ENCODE results near the gene KRT4. TPM values are rescaled to one million over a fixed set of nuclear protein-coding genes. Genes with fewer than 3 reads are reported as not detected.

KRT4 gene
- total RNA-seq, 2 donors from 2014 or later: not detected

GRCh38 chr12:52848661-52849255 is 34.8 kb upstream of the KRT4 start, which contains the start of gene KRT78:
Gene KRT78, minus strand, starts transcription at chr12:52848994. Its CDS starts 64 bp downstream, at chr12:52848930.
- no peaks in the 10 kb centered on the region for H3K36me3 Mint-ChIP-seq (ENCODE audit: low read depth)
- Histone ChIP-seq H3K4me1 (ENCODE audit: control insufficient read depth, insufficient read depth, low read length) (no peaks in the 10 kb centered on the region), H3K9me3 (ENCODE audit: control insufficient read depth, low read length) (no peaks in the 10 kb centered on the region), H3K27me3 (ENCODE audit: control insufficient read depth, insufficient read depth, low read length, poor library complexity, severe bottlenecking) (peaks cover 4% of the 10 kb centered on the region), H3K9ac (ENCODE audit: extremely low read depth, low read length, poor library complexity, severe bottlenecking) (no peak within 1 kb of the TSS), H3K36me3 (ENCODE audit: control insufficient read depth, insufficient read depth, low read length) (no peaks in the 10 kb centered on the region), H3K27ac (ENCODE audit: low read depth, low read length) (no peak within 1 kb of the TSS), H3K4me3 (ENCODE audit: low read length) (no peak within 1 kb of the TSS)
- H3K4me1 Mint-ChIP-seq: no peaks in the 10 kb centered on the region
- TF ChIP-seq, protein P1, sequence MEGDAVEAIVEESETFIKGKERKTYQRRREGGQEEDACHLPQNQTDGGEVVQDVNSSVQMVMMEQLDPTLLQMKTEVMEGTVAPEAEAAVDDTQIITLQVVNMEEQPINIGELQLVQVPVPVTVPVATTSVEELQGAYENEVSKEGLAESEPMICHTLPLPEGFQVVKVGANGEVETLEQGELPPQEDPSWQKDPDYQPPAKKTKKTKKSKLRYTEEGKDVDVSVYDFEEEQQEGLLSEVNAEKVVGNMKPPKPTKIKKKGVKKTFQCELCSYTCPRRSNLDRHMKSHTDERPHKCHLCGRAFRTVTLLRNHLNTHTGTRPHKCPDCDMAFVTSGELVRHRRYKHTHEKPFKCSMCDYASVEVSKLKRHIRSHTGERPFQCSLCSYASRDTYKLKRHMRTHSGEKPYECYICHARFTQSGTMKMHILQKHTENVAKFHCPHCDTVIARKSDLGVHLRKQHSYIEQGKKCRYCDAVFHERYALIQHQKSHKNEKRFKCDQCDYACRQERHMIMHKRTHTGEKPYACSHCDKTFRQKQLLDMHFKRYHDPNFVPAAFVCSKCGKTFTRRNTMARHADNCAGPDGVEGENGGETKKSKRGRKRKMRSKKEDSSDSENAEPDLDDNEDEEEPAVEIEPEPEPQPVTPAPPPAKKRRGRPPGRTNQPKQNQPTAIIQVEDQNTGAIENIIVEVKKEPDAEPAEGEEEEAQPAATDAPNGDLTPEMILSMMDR (conservative IDR thresholded peaks at IDR 0.05): no peak
- H3K9me3 Mint-ChIP-seq: no peaks in the 10 kb centered on the region
- WGBS, 2 experiments (ENCODE audit: insufficient coverage in 1 of 2, insufficient read length in 1 of 2): 92% methylated on average over 13 to 16 of the region's 16 CpGs
- H3K4me3 Mint-ChIP-seq: no peak within 1 kb of the TSS
- DNase-seq: no peak
- peaks cover 8% of the 10 kb centered on the region for H3K27me3 Mint-ChIP-seq (ENCODE audit: insufficient read depth)
- no peak within 1 kb of the TSS for H3K27ac Mint-ChIP-seq

- Histone ChIP-seq H3K27me3 (ENCODE audit: control insufficient read depth, insufficient read depth, low read length, poor library complexity, severe bottlenecking) (peaks cover 4% of the 10 kb centered on the region), H3K4me3 (ENCODE audit: low read length) (no peak overlapping the region), H3K36me3 (ENCODE audit: control insufficient read depth, insufficient read depth, low read length) (no peaks in the 10 kb centered on the region), H3K9me3 (ENCODE audit: control insufficient read depth, low read length) (no peaks in the 10 kb centered on the region), H3K9ac (ENCODE audit: extremely low read depth, low read length, poor library complexity, severe bottlenecking) (no peak overlapping the region), H3K27ac (ENCODE audit: low read depth, low read length) (no peak overlapping the region), H3K4me1 (ENCODE audit: control insufficient read depth, insufficient read depth, low read length) (no peaks in the 10 kb centered on the region)
- 92 to 97% methylated on average over 11 to 12 of the region's 12 CpGs for WGBS, 2 experiments (ENCODE audit: insufficient coverage in 1 of 2, insufficient read length in 1 of 2)
- no peak overlapping the region for H3K4me3 Mint-ChIP-seq
- no peak overlapping the region for H3K27ac Mint-ChIP-seq
- DNase-seq: no peak
- H3K36me3 Mint-ChIP-seq (ENCODE audit: low read depth): no peaks in the 10 kb centered on the region
- no peaks in the 10 kb centered on the region for H3K9me3 Mint-ChIP-seq
- no peaks in the 10 kb centered on the region for H3K4me1 Mint-ChIP-seq
- H3K27me3 Mint-ChIP-seq (ENCODE audit: insufficient read depth): peaks cover 6% of the 10 kb centered on the region
- TF ChIP-seq, protein P1 (conservative IDR thresholded peaks at IDR 0.05): no peak
Observed at GRCh38 chr12:52847335-52848102, 33.6 kb upstream of the KRT4 start.

DNA sequence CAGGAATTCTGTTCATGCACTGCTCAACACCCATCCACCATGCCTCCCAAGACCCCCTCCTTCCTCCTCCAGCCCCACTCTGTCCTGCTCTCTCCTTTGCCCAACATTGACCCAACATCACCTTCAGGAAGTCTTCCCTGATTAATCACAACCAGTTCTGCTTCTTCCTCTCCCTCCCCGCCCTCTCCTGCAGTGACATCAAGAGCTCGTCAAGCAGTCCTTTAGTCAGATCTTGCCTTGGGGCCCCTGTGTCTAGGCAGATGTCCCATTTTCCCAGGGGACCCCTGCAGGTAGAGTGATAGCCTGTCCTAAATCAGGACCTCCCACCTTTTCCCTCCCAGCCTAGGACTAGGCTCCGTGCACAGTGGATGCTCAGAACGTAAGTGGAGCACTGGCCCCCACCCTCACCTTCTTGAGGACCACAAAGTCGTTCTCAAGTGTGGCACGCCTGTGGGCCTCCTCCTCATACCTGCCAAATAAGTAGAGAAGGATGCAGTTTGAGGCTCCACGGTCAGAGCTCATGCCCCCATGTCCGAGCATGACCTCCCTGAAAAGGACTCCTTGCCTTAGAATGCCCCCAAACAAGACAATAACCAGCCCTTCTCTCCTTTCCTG is 32.5 kb upstream of the KRT4 start:
- no peak for DNase-seq
- no peaks in the 10 kb centered on the region for H3K4me1 ChIP-seq (ENCODE audit: control insufficient read depth, insufficient read depth, low read length)
- TF ChIP-seq, protein P1 (conservative IDR thresholded peaks at IDR 0.05): no peak
- H3K9me3 ChIP-seq (ENCODE audit: control insufficient read depth, low read length): no peaks in the 10 kb centered on the region
- Mint-ChIP-seq H3K27ac (no peak overlapping the region), H3K4me1 (no peaks in the 10 kb centered on the region), H3K36me3 (ENCODE audit: low read depth) (no peaks in the 10 kb centered on the region), H3K4me3 (no peak overlapping the region), H3K9me3 (no peaks in the 10 kb centered on the region), H3K27me3 (ENCODE audit: insufficient read depth) (peaks cover 8% of the 10 kb centered on the region)
- H3K9ac ChIP-seq (ENCODE audit: extremely low read depth, low read length, poor library complexity, severe bottlenecking): no peak overlapping the region
- no peaks in the 10 kb centered on the region for H3K36me3 ChIP-seq (ENCODE audit: control insufficient read depth, insufficient read depth, low read length)
- H3K27me3 ChIP-seq (ENCODE audit: control insufficient read depth, insufficient read depth, low read length, poor library complexity, severe bottlenecking): peaks cover 4% of the 10 kb centered on the region
- WGBS, 2 experiments (ENCODE audit: insufficient coverage in 1 of 2, insufficient read length in 1 of 2): 82 to 90% methylated on average over 6 to 8 of the region's 8 CpGs
- no peak overlapping the region for H3K4me3 ChIP-seq (ENCODE audit: low read length)
- no peak overlapping the region for H3K27ac ChIP-seq (ENCODE audit: low read depth, low read length)
